A673 (cell line): ENCODE measurements around the gene CRYBG2. TPM values are rescaled to one million over a fixed set of nuclear protein-coding genes. Genes with fewer than 3 reads are reported as not detected.
A peak's percentile ranks its signal among the peaks of the same experiment; 100 is the strongest.

Experiments used
- BruUV-seq: library from RNA; stranded (reverse); fragments of 400-500 nt; replicated peaks from 2 replicates; lab custom pipeline; 2021; lab: Mats Ljungman, UMichigan
- CTCF ChIA-PET: fragments of 300-600 bp; sonication (Branson Sonifier 250); formaldehyde crosslinking; loops from one replicate; lab custom pipeline; 2022; ENCODE audit warnings: antibody characterized with exemption; lab: Charles Lee
- POLR2A ChIA-PET: fragments of 300-600 bp; sonication (Branson Sonifier 250); formaldehyde crosslinking; loops from one replicate; lab custom pipeline; 2022; ENCODE audit warnings: antibody characterized with exemption; ENCODE audit not compliant: low non-redundant PET; lab: Charles Lee
- DNase-seq: peaks from one replicate; pipeline ENCODE4 v3.0.0-alpha.2; 2015; ENCODE audit warnings: low spot score
- H3K27ac ChIP-seq: fragments of 200-600 bp; sonication (generic); 2 replicates; pipeline ENCODE4 v1.5.1; 2016; ENCODE audit warnings: mixed run types, low read depth, mild to moderate bottlenecking, mixed read lengths, antibody characterized with exemption, low read length; ENCODE audit not compliant: poor library complexity, severe bottlenecking
- H3K27me3 ChIP-seq: fragments of 200-600 bp; sonication (generic); replicated peaks from 2 replicates; pipeline ENCODE4 v1.6.1; 2017; ENCODE audit warnings: mixed run types, low read depth, mild to moderate bottlenecking, mixed read lengths, antibody characterized with exemption, low read length; ENCODE audit not compliant: insufficient read depth, poor library complexity
- H3K36me3 ChIP-seq: fragments of 200-600 bp; sonication (generic); 2 replicates; pipeline ENCODE4 v1.6.1; 2016; ENCODE audit warnings: mixed run types, mild to moderate bottlenecking, mixed read lengths, antibody characterized with exemption, low read length; ENCODE audit not compliant: insufficient read depth, poor library complexity, severe bottlenecking
- H3K4me1 ChIP-seq: fragments of 200-600 bp; sonication (generic); 2 replicates; pipeline ENCODE4 v1.6.1; 2017; ENCODE audit warnings: mixed run types, mild to moderate bottlenecking, mixed read lengths, antibody characterized with exemption, low read length; ENCODE audit not compliant: insufficient read depth, poor library complexity, severe bottlenecking
- H3K4me3 ChIP-seq: fragments of 200-600 bp; sonication (generic); 2 replicates; pipeline ENCODE4 v1.5.1; 2016; ENCODE audit warnings: low read depth, mixed run types, mild to moderate bottlenecking, mixed read lengths, low read length; ENCODE audit not compliant: poor library complexity, severe bottlenecking
- H3K9me3 ChIP-seq: fragments of 200-600 bp; sonication (generic); 2 replicates; pipeline ENCODE4 v1.6.1; 2016; ENCODE audit warnings: mixed run types, low read depth, mild to moderate bottlenecking, mixed read lengths, antibody characterized with exemption, low read length; ENCODE audit not compliant: poor library complexity, severe bottlenecking
- EZH2 ChIP-seq: fragments of 200-600 bp; sonication (generic); IDR thresholded peaks from 2 replicates; pipeline ENCODE4 v1.6.1; 2017; ENCODE audit warnings: borderline replicate concordance, low read depth, mild to moderate bottlenecking, mixed read lengths, antibody characterized with exemption, low read length; ENCODE audit not compliant: poor library complexity, severe bottlenecking
- intact Hi-C: fragments of 100-400 bp; cut with micrococcal nuclease; formaldehyde crosslinking; loops from one replicate; pipeline ENCODE4 v1.10.0; 2022; ENCODE audit not compliant: unreplicated experiment
- total RNA-seq: library from RNA; stranded (reverse); gene quantifications from 2 replicates; pipeline ENCODE4 v1.2.3, GENCODE V29; 2021
- TF ChIP-seq, protein P1 (sequence below): fragments of 300-800, 200-600 bp; sonication (generic); conservative IDR thresholded peaks from 2 replicates; pipeline ENCODE4 v1.5.1; 2017; ENCODE audit warnings: low read depth, mild to moderate bottlenecking, antibody characterized with exemption, low read length, moderate library complexity, mixed read lengths

CRYBG2 gene
- total RNA-seq, 1 experiment from 2014 or later, result not detected

DNA sequence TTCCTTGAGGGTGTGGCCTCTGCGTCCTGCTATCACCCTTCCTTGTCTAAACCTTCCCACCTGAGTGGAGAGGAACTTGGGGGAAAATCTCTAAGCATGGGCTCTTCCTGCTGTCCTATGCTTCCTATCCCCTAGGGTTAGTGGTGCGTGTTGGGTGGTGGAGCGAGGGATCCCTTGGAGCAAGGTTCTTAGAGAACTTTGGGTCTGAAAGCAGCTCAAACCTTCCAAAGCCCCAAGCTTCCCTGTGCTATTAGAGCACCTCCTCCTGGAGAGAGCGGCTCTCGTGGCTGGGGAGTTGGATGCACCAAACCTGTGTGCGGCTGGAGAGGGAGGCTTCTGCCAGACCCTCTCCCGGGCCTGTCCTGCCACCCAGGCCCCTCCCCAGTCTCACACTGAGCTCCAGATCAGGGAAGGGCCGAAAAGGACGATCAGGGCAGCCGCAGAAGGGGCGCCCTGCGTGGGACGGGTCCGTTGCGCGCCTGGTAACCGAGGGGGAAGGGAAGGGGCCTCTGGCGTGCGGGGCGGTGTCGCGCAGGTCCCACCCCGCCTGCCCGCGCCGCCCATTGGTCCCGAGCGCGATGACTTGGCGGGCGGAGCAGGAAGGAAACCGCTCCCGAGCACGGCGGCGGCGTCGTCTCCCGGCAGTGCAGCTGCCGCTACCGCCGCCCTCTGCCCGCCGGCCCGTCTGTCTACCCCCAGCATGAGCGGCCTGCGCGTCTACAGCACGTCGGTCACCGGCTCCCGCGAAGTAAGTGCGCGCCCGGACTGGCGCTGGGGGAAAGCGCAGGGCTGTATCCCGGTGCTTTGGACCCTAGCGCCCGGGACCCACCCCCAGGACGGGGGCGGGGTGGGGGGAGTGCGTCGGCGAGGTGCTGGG, 74.2 kb downstream of the CRYBG2 start, which contains the start of gene SH3BGRL3:
TSS of gene SH3BGRL3 (plus strand) at position 631 of the 877 bp plus-strand sequence. CDS start at position 701, 70 bp downstream.
- H3K27me3 ChIP-seq, result no peaks in the 10 kb centered on the region
- H3K4me1 ChIP-seq, result peaks cover 57% of the 10 kb centered on the region
- TF ChIP-seq, protein P1, sequence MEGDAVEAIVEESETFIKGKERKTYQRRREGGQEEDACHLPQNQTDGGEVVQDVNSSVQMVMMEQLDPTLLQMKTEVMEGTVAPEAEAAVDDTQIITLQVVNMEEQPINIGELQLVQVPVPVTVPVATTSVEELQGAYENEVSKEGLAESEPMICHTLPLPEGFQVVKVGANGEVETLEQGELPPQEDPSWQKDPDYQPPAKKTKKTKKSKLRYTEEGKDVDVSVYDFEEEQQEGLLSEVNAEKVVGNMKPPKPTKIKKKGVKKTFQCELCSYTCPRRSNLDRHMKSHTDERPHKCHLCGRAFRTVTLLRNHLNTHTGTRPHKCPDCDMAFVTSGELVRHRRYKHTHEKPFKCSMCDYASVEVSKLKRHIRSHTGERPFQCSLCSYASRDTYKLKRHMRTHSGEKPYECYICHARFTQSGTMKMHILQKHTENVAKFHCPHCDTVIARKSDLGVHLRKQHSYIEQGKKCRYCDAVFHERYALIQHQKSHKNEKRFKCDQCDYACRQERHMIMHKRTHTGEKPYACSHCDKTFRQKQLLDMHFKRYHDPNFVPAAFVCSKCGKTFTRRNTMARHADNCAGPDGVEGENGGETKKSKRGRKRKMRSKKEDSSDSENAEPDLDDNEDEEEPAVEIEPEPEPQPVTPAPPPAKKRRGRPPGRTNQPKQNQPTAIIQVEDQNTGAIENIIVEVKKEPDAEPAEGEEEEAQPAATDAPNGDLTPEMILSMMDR, result peak; percentile 77
- no peak for TF ChIP-seq EZH2
- H3K9me3 ChIP-seq, result no peaks in the 10 kb centered on the region
- peak; percentile 90 for DNase-seq
- peaks cover 17% of the 10 kb centered on the region for H3K36me3 ChIP-seq
- intact Hi-C loops, result loop anchor here (5.0 kb wide), 1 partner anchor 42 kb away; no protein-coding TSS in a partner anchor
- no TSS peak for BruUV-seq
- ChIA-PET CTCF (interaction anchor here (0.5 to 1.4 kb wide), 6 partner anchors 19 to 170 kb away, joined by 3 to 6 read pairs (median 4); partner anchors contain the start of gene CEP85), POLR2A (interaction anchor here (0.6 kb wide), 1 partner anchor 111 kb away, joined by 9 read pairs; no protein-coding TSS in a partner anchor)
- peak within 1 kb of the TSS; percentile 71 for H3K27ac ChIP-seq
- H3K4me3 ChIP-seq, result peak within 1 kb of the TSS; percentile 72

DNA sequence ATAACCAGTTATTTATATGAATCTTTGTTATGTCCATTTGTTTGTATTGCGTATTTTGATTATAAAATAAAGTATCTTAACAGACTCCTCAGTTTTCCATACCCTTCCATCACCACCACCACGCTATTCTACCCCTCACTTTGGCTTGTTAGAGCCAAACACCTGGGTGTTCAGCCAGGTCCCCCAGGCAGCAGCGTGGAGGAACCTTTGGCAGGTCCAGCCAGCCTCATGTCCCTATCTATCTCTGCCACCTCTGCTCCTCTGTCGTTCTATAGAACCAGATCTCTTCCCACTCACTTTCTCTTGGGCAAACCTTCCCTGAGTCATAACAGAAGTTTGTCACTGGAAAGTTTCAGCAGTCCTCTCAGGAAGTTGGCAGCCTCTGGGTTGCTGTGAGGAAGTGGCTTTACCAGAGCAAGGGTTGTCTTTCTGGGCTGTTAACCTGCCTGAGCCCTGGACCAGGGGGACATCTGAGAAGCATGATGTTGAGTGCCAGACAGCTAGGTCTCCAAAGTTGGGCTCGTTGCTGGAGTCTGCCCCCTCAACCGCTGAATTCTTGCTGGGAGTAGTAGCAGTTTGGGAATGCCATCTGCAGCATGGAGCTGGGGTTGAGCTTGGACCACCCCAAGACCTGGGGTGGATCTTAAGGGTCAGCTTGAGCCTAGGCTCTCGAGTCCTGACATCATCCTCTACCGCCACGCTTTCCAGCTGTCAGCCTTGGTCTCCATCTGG, 75.0 kb downstream of the CRYBG2 start:
- CTCF ChIA-PET, result interaction anchor here (0.5 to 1.4 kb wide), 5 partner anchors 21 to 169 kb away, joined by 3 to 6 read pairs (median 4); partner anchors contain the start of gene CEP85

GRCh38 chr1:26278303-26278702, 75.6 kb downstream of the CRYBG2 start:
- TF ChIP-seq EZH2, result no peak
- TF ChIP-seq, protein P1, result no peak
- Histone ChIP-seq H3K4me3 (no peak overlapping the region), H3K27ac (peak overlapping the region; percentile 71), H3K27me3 (no peaks in the 10 kb centered on the region), H3K9me3 (no peaks in the 10 kb centered on the region), H3K36me3 (peaks cover 25% of the 10 kb centered on the region), H3K4me1 (peaks cover 52% of the 10 kb centered on the region)
- intact Hi-C loops, result loop anchor here (5.0 kb wide), 1 partner anchor 41 kb away; no protein-coding TSS in a partner anchor
- no peak for DNase-seq
- BruUV-seq, result no TSS peak
- ChIA-PET POLR2A (no interaction called here), CTCF (no interaction called here)

More for the DNA sequence above, 75.0 kb downstream of the CRYBG2 start:
- H3K27me3 ChIP-seq, result no peaks in the 10 kb centered on the region
- no peak for TF ChIP-seq EZH2
- TF ChIP-seq, protein P1, result no peak
- POLR2A ChIA-PET, result no interaction called here
- DNase-seq, result no peak
- no peaks in the 10 kb centered on the region for H3K9me3 ChIP-seq
- peaks cover 52% of the 10 kb centered on the region for H3K4me1 ChIP-seq
- intact Hi-C loops, result loop anchor here (5.0 kb wide), 1 partner anchor 42 kb away; no protein-coding TSS in a partner anchor
- BruUV-seq, result no TSS peak
- peaks cover 24% of the 10 kb centered on the region for H3K36me3 ChIP-seq
- peak overlapping the region; percentile 71 for H3K27ac ChIP-seq
- peak overlapping the region; percentile 72 for H3K4me3 ChIP-seq
